K562 (cell line): ENCODE results near the gene PARD3.

Experiments used
- ARID2 ChIP-seq: fragments of 450-650 bp; IDR thresholded peaks from 2 replicates; pipeline ENCODE4 v1.6.1; 2017; ENCODE audit warnings: antibody characterized with exemption, mild to moderate bottlenecking
- ARID3B ChIP-seq: fragments of 250-450 bp; sonication (Bioruptor Pico); IDR thresholded peaks from 2 replicates; pipeline ENCODE4 v1.4.0; 2020; ENCODE audit warnings: borderline replicate concordance
- CUX1 ChIP-seq: fragments of 200-800 bp; sonication (Bioruptor generic); IDR thresholded peaks from 2 replicates; pipeline ENCODE4 v1.6.1; 2016; ENCODE audit warnings: missing genetic modification characterization, missing compliant biosample characterization
- MEF2A ChIP-seq: IDR thresholded peaks from 2 replicates; pipeline ENCODE4 v1.6.1; 2011; ENCODE audit warnings: low read depth, mild to moderate bottlenecking, low read length, moderate library complexity; ENCODE audit not compliant: control insufficient read depth
- NR1H2 ChIP-seq: sonication (generic); formaldehyde crosslinking; IDR thresholded peaks from 2 replicates; pipeline ENCODE4 v1.4.0; 2020; ENCODE audit warnings: mild to moderate bottlenecking, missing genetic modification reagents
- PATZ1 ChIP-seq: fragments of 250-450 bp; sonication (Bioruptor Pico); IDR thresholded peaks from 2 replicates; pipeline ENCODE4 v1.5.0; 2020; ENCODE audit warnings: mild to moderate bottlenecking, borderline replicate concordance
- PCBP1 ChIP-seq: fragments of 200-400 bp; formaldehyde crosslinking; IDR thresholded peaks from 2 replicates; pipeline ENCODE4 v1.6.1; 2018; ENCODE audit warnings: mild to moderate bottlenecking, low read depth, low read length; ENCODE audit not compliant: poor library complexity, severe bottlenecking
- PHF21A ChIP-seq: fragments of 450-650 bp; IDR thresholded peaks from 2 replicates; pipeline ENCODE4 v1.6.1; 2017; ENCODE audit warnings: low read depth, borderline replicate concordance
- POLR3A ChIP-seq: IDR thresholded peaks from 2 replicates; pipeline ENCODE4 v1.6.1; 2011; ENCODE audit warnings: borderline replicate concordance, mild to moderate bottlenecking, moderate library complexity; ENCODE audit not compliant: insufficient read length, insufficient read depth; ENCODE audit errors: extremely low read depth
- TAF9B ChIP-seq: fragments of 450-650 bp; IDR thresholded peaks from 2 replicates; pipeline ENCODE4 v1.6.1; 2018; ENCODE audit warnings: mild to moderate bottlenecking; ENCODE audit not compliant: partially characterized antibody
- TEAD2 ChIP-seq: fragments of 450-650 bp; IDR thresholded peaks from 2 replicates; pipeline ENCODE4 v1.6.1; 2016; ENCODE audit warnings: missing genetic modification characterization, control low read depth, missing compliant biosample characterization
- ZNF639 ChIP-seq, 2 experiments: fragments of 200-800 bp in 1 of 2; sonication (Bioruptor generic) in 1 of 2; sonication (generic) in 1 of 2; formaldehyde crosslinking in 1 of 2; IDR thresholded peaks in 1 of 2; conservative IDR thresholded peaks in 1 of 2; 2 replicates each; pipeline versions ENCODE4 v1.5.0 to v1.6.1; 2016 to 2020; ENCODE audit warnings: missing compliant biosample characterization in 1 of 2, missing genetic modification characterization in 1 of 2, missing genetic modification reagents in 1 of 2
- ZNF707 ChIP-seq: fragments of 250-450 bp; sonication (Bioruptor Pico); conservative IDR thresholded peaks from 2 replicates; pipeline ENCODE4 v1.8.0; 2022; ENCODE audit warnings: inconsistent platforms, mild to moderate bottlenecking, moderate library complexity
- TF ChIP-seq, protein P1 (sequence below), 3 experiments: IDR thresholded peaks in 2 of 3; conservative IDR thresholded peaks in 1 of 3; 2 replicates each; pipeline ENCODE4 v1.5.1; 2011 to 2012; ENCODE audit warnings: low read length in 3 of 3, mild to moderate bottlenecking in 3 of 3, control low read depth in 2 of 3, improper control_type of control experiment in 1 of 3, inconsistent platforms in 1 of 3, low read depth in 1 of 3, mixed read lengths in 1 of 3, moderate library complexity in 1 of 3; ENCODE audit not compliant: insufficient read depth in 2 of 3

- TF ChIP-seq, protein P1, sequence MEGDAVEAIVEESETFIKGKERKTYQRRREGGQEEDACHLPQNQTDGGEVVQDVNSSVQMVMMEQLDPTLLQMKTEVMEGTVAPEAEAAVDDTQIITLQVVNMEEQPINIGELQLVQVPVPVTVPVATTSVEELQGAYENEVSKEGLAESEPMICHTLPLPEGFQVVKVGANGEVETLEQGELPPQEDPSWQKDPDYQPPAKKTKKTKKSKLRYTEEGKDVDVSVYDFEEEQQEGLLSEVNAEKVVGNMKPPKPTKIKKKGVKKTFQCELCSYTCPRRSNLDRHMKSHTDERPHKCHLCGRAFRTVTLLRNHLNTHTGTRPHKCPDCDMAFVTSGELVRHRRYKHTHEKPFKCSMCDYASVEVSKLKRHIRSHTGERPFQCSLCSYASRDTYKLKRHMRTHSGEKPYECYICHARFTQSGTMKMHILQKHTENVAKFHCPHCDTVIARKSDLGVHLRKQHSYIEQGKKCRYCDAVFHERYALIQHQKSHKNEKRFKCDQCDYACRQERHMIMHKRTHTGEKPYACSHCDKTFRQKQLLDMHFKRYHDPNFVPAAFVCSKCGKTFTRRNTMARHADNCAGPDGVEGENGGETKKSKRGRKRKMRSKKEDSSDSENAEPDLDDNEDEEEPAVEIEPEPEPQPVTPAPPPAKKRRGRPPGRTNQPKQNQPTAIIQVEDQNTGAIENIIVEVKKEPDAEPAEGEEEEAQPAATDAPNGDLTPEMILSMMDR (IDR thresholded peaks at IDR 0.05 in 2 of 3, conservative IDR thresholded peaks at IDR 0.05 in 1 of 3; ENCODE audit: insufficient read depth in 2 of 3, low read depth in 1 of 3, low read length in 3 of 3), result no peak
- TF ChIP-seq TAF9B (no peak), ARID3B (no peak), MEF2A (no peak), TEAD2 (tag) (no peak), PHF21A (no peak), NR1H2 (CRISPR knock-in tag) (no peak), POLR3A (no peak), ARID2 (no peak), ZNF639 (CRISPR knock-in tag; conservative IDR thresholded peaks at IDR 0.05 in 1 of 2, IDR thresholded peaks at IDR 0.05 in 1 of 2) (no peak), CUX1 (CRISPR knock-in tag) (no peak), PATZ1 (CRISPR knock-in tag) (no peak), ZNF707 (CRISPR knock-in tag) (no peak), PCBP1 (no peak)
Measured at GRCh38 chr10:34323192-34323591, 491.9 kb downstream of the PARD3 start.
